Iris pigment epithelial cell (primary cell): ENCODE data around the gene CSK.
"Not testable (repeated sequence)": the region's sequence is repeated elsewhere in the genome, so short reads cannot be mapped to it uniquely, and the experiment has no call there.

Source experiments
- DNase-seq: peaks from one replicate; pipeline ENCODE4 v3.0.0-alpha.2; 2011; ENCODE audit warnings: low read depth

CSK gene

GRCh38 chr15:74781431-74782258, at the start of gene CSK:
TSS of gene CSK (plus strand) at chr15:74782080. CDS start at chr15:74798298, 16,218 bp downstream.
- DNase-seq = peak; percentile 53

GRCh38 chr15:74732846-74733245, 49.0 kb upstream of the CSK start:
- no peak for DNase-seq

GRCh38 chr15:74733269-74733668, 48.6 kb upstream of the CSK start:
- no peak for DNase-seq

- DNase-seq = no peak
These were observed 46.6 kb upstream of the CSK start for GRCh38 chr15:74735305-74735704.

- not testable (repeated sequence) for DNase-seq
These were observed 43.6 kb upstream of the CSK start for GRCh38 chr15:74738239-74738638.

GRCh38 chr15:74742422-74742821, 39.5 kb upstream of the CSK start:
- DNase-seq = no peak

- no peak for DNase-seq
These were observed 35.5 kb upstream of the CSK start for GRCh38 chr15:74746389-74746788.

- no peak for DNase-seq
These were observed 33.4 kb upstream of the CSK start, which contains the start of gene CYP1A2 for GRCh38 chr15:74748322-74748946. TSS of gene CYP1A2 (plus strand) at chr15:74748845. CDS start at chr15:74749739, 894 bp downstream.

GRCh38 chr15:74749832-74750231, 32.0 kb upstream of the CSK start:
- DNase-seq = no peak

GRCh38 chr15:74750751-74751150, 31.1 kb upstream of the CSK start:
- DNase-seq = no peak

GRCh38 chr15:74752011-74752410, 29.9 kb upstream of the CSK start:
- no peak for DNase-seq

- peak; percentile 59 for DNase-seq
These were observed 29.3 kb upstream of the CSK start for GRCh38 chr15:74752531-74752930.

- DNase-seq = no peak
These were observed 27.2 kb upstream of the CSK start for GRCh38 chr15:74754593-74755215.

GRCh38 chr15:74758736-74759135, 23.1 kb upstream of the CSK start:
- no peak for DNase-seq

- DNase-seq = no peak
These were observed 19.1 kb upstream of the CSK start for GRCh38 chr15:74762791-74763150.

- DNase-seq = no peak
These were observed 18.5 kb upstream of the CSK start for GRCh38 chr15:74763416-74763815.

- no peak for DNase-seq
These were observed 14.4 kb upstream of the CSK start for GRCh38 chr15:74767167-74768098.

- no peak for DNase-seq
These were observed 13.6 kb upstream of the CSK start for GRCh38 chr15:74768099-74768770.

GRCh38 chr15:74768771-74769342, 13.0 kb upstream of the CSK start:
- peak; percentile 42 for DNase-seq

GRCh38 chr15:74769463-74770025, 12.3 kb upstream of the CSK start:
- no peak for DNase-seq
